Measurements from ENCODE around the gene TTLL9.
A peak's percentile ranks its signal among the peaks of the same experiment; 100 is the strongest.

TTLL9 gene

GRCh38 chr20:31949877-31950646, 79.6 kb downstream of the TTLL9 start:
- no peak for DNase-seq (ENCODE audit: low read depth)

GRCh38 chr20:31951203-31951529, 80.7 kb downstream of the TTLL9 start:
- DNase-seq (ENCODE audit: low read depth) = no peak

- peak; percentile 95 for DNase-seq (ENCODE audit: low read depth)
These were observed 81.4 kb downstream of the TTLL9 start, which contains the start of gene PDRG1 for GRCh38 chr20:31951530-31952453. Gene PDRG1, minus strand, starts transcription at chr20:31952046. Its CDS starts 85 bp downstream, at chr20:31951961.

GRCh38 chr20:31953556-31954148, 83.2 kb downstream of the TTLL9 start:
- no peak for DNase-seq (ENCODE audit: low read depth)

GRCh38 chr20:31954500-31954899, 84.1 kb downstream of the TTLL9 start:
- no peak for DNase-seq (ENCODE audit: low read depth)

- no peak for DNase-seq (ENCODE audit: low read depth)
These were observed 86.4 kb downstream of the TTLL9 start for GRCh38 chr20:31956556-31957526.

GRCh38 chr20:31962761-31963160, 92.3 kb downstream of the TTLL9 start:
- no peak for DNase-seq (ENCODE audit: low read depth)

- no peak for DNase-seq (ENCODE audit: low read depth)
These were observed 93.5 kb downstream of the TTLL9 start for GRCh38 chr20:31963889-31964288.

- no peak for DNase-seq (ENCODE audit: low read depth)
These were observed 96.7 kb downstream of the TTLL9 start for GRCh38 chr20:31966991-31967655.

- DNase-seq (ENCODE audit: low read depth) = no peak
These were observed 97.4 kb downstream of the TTLL9 start, which contains the start of gene XKR7 for GRCh38 chr20:31967830-31968249. Gene XKR7, plus strand, starts transcription at chr20:31968151. Its CDS starts 25 bp downstream, at chr20:31968176.

- peak; percentile 62 for DNase-seq (ENCODE audit: low read depth)
These were observed 98.1 kb downstream of the TTLL9 start for GRCh38 chr20:31968291-31969126.

GRCh38 chr20:31969991-31970390, 99.6 kb downstream of the TTLL9 start:
- no peak for DNase-seq (ENCODE audit: low read depth)

GRCh38 chr20:31972471-31973021, 102.1 kb downstream of the TTLL9 start:
- no peak for DNase-seq (ENCODE audit: low read depth)

GRCh38 chr20:31974296-31974695, 103.9 kb downstream of the TTLL9 start:
- DNase-seq (ENCODE audit: low read depth) = no peak

GRCh38 chr20:31974951-31975487, 104.6 kb downstream of the TTLL9 start:
- no peak for DNase-seq (ENCODE audit: low read depth)

GRCh38 chr20:31975874-31976273, 105.4 kb downstream of the TTLL9 start:
- no peak for DNase-seq (ENCODE audit: low read depth)

GRCh38 chr20:31977080-31977479, 106.6 kb downstream of the TTLL9 start:
- DNase-seq (ENCODE audit: low read depth) = no peak

- no peak for DNase-seq (ENCODE audit: low read depth)
These were observed 109.4 kb downstream of the TTLL9 start for GRCh38 chr20:31979713-31980426.

- no peak for DNase-seq (ENCODE audit: low read depth)
These were observed 111.3 kb downstream of the TTLL9 start for GRCh38 chr20:31981784-31982183.

Measured in stimulated activated CD8-positive, alpha-beta memory T cell treated with anti-CD3 and anti-CD28 coated beads, Interleukin-4, amount 100 ng/mL, for 24 hours (primary cell).